Measurements from ENCODE around the gene LAIR1. TPM values are rescaled to one million over a fixed set of nuclear protein-coding genes. Genes with fewer than 3 reads are reported as not detected.

The LAIR1 gene
- total RNA-seq, 1 donor from 2014 or later: 0.92 TPM

Other genes starting within 250 kb of the LAIR1 start
- gene TFPT, start 249.3 kb downstream of the LAIR1 start, total RNA-seq: 19.2 to 20.7 TPM (median 20.1 TPM) in 3 replicates
- gene PRPF31, start 249.2 kb downstream of the LAIR1 start, total RNA-seq: 80.6 to 84.0 TPM (median 82.1 TPM) in 3 replicates
- 63.3 to 70.6 TPM (median 67.6 TPM) in 3 replicates for gene CNOT3, start 227.2 kb downstream of the LAIR1 start, total RNA-seq
- gene LENG1, start 205.2 kb downstream of the LAIR1 start, total RNA-seq: 5.7 to 6.4 TPM (median 5.8 TPM) in 3 replicates
- 57.6 to 69.5 TPM (median 63.5 TPM) in 3 replicates for gene TMC4, start 191.8 kb downstream of the LAIR1 start, total RNA-seq
- gene MBOAT7, start 175.4 kb downstream of the LAIR1 start, total RNA-seq: 102 to 113 TPM (median 110 TPM) in 3 replicates
- 43.9 to 50.1 TPM (median 47.5 TPM) in 3 replicates for gene TSEN34, start 173.6 kb downstream of the LAIR1 start, total RNA-seq
- gene RPS9, start 164.1 kb downstream of the LAIR1 start, total RNA-seq: 1,211 to 1,274 TPM (median 1,263 TPM) in 3 replicates
- not detected in 3 replicates for gene LILRB3, start 141.9 kb downstream of the LAIR1 start, total RNA-seq
- gene LILRA6, start 122.1 kb downstream of the LAIR1 start, total RNA-seq: not detected in 3 replicates
- not detected in 3 replicates for gene LILRB5, start 107.7 kb downstream of the LAIR1 start, total RNA-seq
- gene LILRB2, start 83.8 kb downstream of the LAIR1 start, total RNA-seq: not detected in 3 replicates
- not detected in 3 replicates for gene LILRA5, start 51.8 kb downstream of the LAIR1 start, total RNA-seq
- not detected in 3 replicates for gene LILRA4, start 25.8 kb downstream of the LAIR1 start, total RNA-seq
- 4.2 to 6.0 TPM (median 5.2 TPM) in 3 replicates for gene TTYH1, start 50.5 kb upstream of the LAIR1 start, total RNA-seq
- 296 to 312 TPM (median 307 TPM) in 3 replicates for gene LENG8, start 84.3 kb upstream of the LAIR1 start, total RNA-seq
- gene LENG9, start 98.8 kb upstream of the LAIR1 start, total RNA-seq: 5.5 to 6.8 TPM (median 5.8 TPM) in 3 replicates
- gene CDC42EP5, start 108.4 kb upstream of the LAIR1 start, total RNA-seq: 114 to 126 TPM (median 115 TPM) in 3 replicates
- not detected in 3 replicates for gene LAIR2, start 137.9 kb upstream of the LAIR1 start, total RNA-seq
- gene LILRA2, start 208.9 kb upstream of the LAIR1 start, total RNA-seq: not detected in 3 replicates
- not detected in 3 replicates for gene LILRA1, start 228.7 kb upstream of the LAIR1 start, total RNA-seq

All from mesothelial cell of epicardium (in vitro differentiated cells).